ENCODE data around the gene OGFOD2. TPM values are rescaled to one million over a fixed set of nuclear protein-coding genes. Genes with fewer than 3 reads are reported as not detected.

OGFOD2 gene
- polyA plus RNA-seq, 1 experiment, result 10.8 TPM

GRCh38 chr12:122946690-122947341, 28.2 kb upstream of the OGFOD2 start:
- CTCF ChIA-PET, result interaction anchor here (1.0 to 15.1 kb wide), 8 partner anchors 9 to 292 kb away, joined by 3 to 275 read pairs (median 5); no protein-coding TSS in a partner anchor
- POLR2A ChIA-PET, result no interaction called here

DNA sequence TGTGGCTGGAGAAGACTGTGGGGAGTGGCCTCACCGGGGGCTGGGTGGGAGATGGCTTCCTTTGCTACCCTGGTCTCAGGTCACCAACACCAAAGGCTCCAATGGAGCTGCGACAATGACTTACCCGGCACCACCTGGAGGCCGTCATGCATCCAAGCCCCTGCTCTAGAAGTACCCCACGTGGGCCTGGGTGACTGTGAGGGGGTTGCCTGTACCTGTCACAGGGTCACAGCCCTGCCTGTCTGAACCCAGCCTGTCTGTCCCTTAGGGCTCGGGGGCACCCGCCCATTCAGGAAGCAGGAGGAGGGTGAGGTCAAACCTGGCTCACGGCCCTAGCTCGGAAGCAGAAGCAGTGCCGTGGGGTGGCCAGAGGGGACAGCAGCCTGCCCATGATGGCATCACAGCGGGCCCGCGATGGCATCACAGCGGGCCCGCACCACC, 27.7 kb upstream of the OGFOD2 start:
- POLR2A ChIA-PET, result no interaction called here
- DNase-seq (ENCODE audit: low read depth), result no peak
- no peak for TF ChIP-seq CTCF (IDR thresholded peaks at IDR 0.05; ENCODE audit: insufficient read depth, low read depth, low read length)
- H3K36me3 ChIP-seq (ENCODE audit: control insufficient read depth, insufficient read depth, low read length), result no peaks in the 10 kb centered on the region
- no peaks in the 10 kb centered on the region for H3K27me3 ChIP-seq (ENCODE audit: control insufficient read depth, insufficient read depth, low read length)
- CTCF ChIA-PET, result interaction anchor here (1.0 to 15.1 kb wide), 7 partner anchors 10 to 170 kb away, joined by 3 to 275 read pairs (median 5); no protein-coding TSS in a partner anchor
- H3K4me3 ChIP-seq (ENCODE audit: low read depth, low read length), result no peak overlapping the region

More at GRCh38 chr12:122946690-122947341, 28.2 kb upstream of the OGFOD2 start:
- Histone ChIP-seq H3K36me3 (ENCODE audit: control insufficient read depth, insufficient read depth, low read length) (no peaks in the 10 kb centered on the region), H3K27me3 (ENCODE audit: control insufficient read depth, insufficient read depth, low read length) (no peaks in the 10 kb centered on the region), H3K4me3 (ENCODE audit: low read depth, low read length) (no peak overlapping the region)
- TF ChIP-seq CTCF (IDR thresholded peaks at IDR 0.05; ENCODE audit: insufficient read depth, low read depth, low read length), result peak; percentile 64
- peak; percentile 98 for DNase-seq (ENCODE audit: low read depth)

DNA sequence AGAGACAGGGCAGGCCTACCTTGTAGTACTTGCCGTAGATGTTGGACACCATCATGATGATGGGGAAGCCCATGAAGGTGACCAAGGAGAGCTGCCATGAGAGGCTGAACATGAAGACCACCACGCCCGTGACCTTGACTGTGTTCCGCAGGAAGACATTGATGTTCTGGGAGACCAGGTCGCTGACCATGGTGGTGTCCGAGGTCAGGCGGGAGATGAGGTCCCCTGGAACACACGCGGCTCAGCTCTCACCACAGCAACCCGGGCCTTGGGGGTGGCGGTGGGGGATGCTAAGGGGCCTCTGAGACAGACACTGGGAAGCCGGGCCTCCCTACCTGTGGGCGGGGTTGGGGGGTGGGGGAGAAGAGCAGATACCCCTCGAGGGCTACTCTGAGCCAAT, 26.4 kb upstream of the OGFOD2 start:
- Histone ChIP-seq H3K27me3 (ENCODE audit: control insufficient read depth, insufficient read depth, low read length) (no peaks in the 10 kb centered on the region), H3K36me3 (ENCODE audit: control insufficient read depth, insufficient read depth, low read length) (no peaks in the 10 kb centered on the region), H3K4me3 (ENCODE audit: low read depth, low read length) (no peak overlapping the region)
- POLR2A ChIA-PET, result no interaction called here
- no peak for TF ChIP-seq CTCF (IDR thresholded peaks at IDR 0.05; ENCODE audit: insufficient read depth, low read depth, low read length)
- CTCF ChIA-PET, result interaction anchor here (1.4 to 15.1 kb wide), 3 partner anchors 71 to 88 kb away, joined by 3 to 275 read pairs (median 5); no protein-coding TSS in a partner anchor
- DNase-seq (ENCODE audit: low read depth), result no peak

GRCh38 chr12:122949405-122949804, 25.6 kb upstream of the OGFOD2 start:
- POLR2A ChIA-PET, result no interaction called here
- no peak for TF ChIP-seq CTCF (IDR thresholded peaks at IDR 0.05; ENCODE audit: insufficient read depth, low read depth, low read length)
- DNase-seq (ENCODE audit: low read depth), result no peak
- no peak overlapping the region for H3K4me3 ChIP-seq (ENCODE audit: low read depth, low read length)
- CTCF ChIA-PET, result interaction anchor here (0.7 to 15.1 kb wide), 7 partner anchors 72 to 289 kb away, joined by 3 to 275 read pairs (median 3); no protein-coding TSS in a partner anchor
- no peaks in the 10 kb centered on the region for H3K36me3 ChIP-seq (ENCODE audit: control insufficient read depth, insufficient read depth, low read length)
- H3K27me3 ChIP-seq (ENCODE audit: control insufficient read depth, insufficient read depth, low read length), result no peaks in the 10 kb centered on the region

DNA sequence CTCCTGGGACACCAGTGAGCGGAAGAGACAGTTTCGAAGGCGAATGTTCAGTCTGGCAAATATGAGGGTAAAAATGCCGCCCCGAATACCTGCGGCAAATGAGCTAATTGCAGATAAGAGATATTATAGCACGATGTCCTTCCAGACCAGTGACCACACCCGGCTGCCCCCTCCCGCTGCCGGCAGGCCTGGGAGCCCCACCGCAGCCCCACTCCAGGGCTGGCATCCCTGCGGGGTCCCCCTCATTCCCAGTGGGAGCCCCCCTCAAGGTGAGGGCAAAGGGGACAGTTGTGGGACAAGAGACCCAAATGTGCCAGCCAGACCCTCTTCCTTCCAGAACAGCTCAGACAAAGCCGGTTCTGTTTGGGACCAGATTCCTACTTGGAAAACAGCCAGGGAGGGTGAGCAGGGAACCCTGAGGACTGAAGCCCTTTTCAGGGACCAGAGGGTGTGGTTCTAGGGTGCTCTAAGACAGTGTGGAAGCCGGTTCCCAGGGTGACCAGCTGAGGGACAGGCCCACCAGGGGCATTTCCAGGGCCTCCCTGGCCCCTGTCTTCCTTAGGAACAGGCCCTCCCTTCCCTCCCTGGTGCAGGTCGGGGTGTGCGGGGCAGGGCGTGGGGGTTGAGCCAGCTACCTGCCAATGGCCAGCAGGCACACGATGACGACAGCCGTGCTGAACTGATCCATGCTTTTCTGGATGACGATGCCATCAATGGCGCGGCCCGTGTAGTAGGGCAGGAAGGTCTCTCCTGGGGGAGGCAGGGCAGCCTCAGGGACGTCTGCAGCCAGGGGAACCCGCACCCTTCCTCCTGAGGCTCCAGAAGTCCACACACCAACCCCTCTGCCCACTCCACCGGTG, 25.0 kb upstream of the OGFOD2 start:
- Histone ChIP-seq H3K36me3 (ENCODE audit: control insufficient read depth, insufficient read depth, low read length) (no peaks in the 10 kb centered on the region), H3K27me3 (ENCODE audit: control insufficient read depth, insufficient read depth, low read length) (no peaks in the 10 kb centered on the region), H3K4me3 (ENCODE audit: low read depth, low read length) (no peak overlapping the region)
- no peak for DNase-seq (ENCODE audit: low read depth)
- TF ChIP-seq CTCF (IDR thresholded peaks at IDR 0.05; ENCODE audit: insufficient read depth, low read depth, low read length), result no peak
- CTCF ChIA-PET, result interaction anchor here (0.7 to 15.1 kb wide), 6 partner anchors 81 to 288 kb away, joined by 3 to 275 read pairs (median 3); no protein-coding TSS in a partner anchor
- POLR2A ChIA-PET, result no interaction called here
